ENCODE data around the gene TMEM183A.

The TMEM183A gene

GRCh38 chr1:203072002-203072602, 64.9 kb downstream of the TMEM183A start:
- no peak for DNase-seq (ENCODE audit: low spot score)

- DNase-seq (ENCODE audit: low spot score) = no peak
Measured at GRCh38 chr1:203072911-203073310, 65.7 kb downstream of the TMEM183A start.

- no peak for DNase-seq (ENCODE audit: low spot score)
Measured at GRCh38 chr1:203073469-203073868, 66.3 kb downstream of the TMEM183A start.

Data from hematopoietic multipotent progenitor cell treated with erythropoietin and hydrocortisone succinate and interleukin-3 and kit ligand, for 17 days (in vitro differentiated cells).